HCT116 (cell line): ENCODE data around the gene EARS2. TPM values are rescaled to one million over a fixed set of nuclear protein-coding genes. Genes with fewer than 3 reads are reported as not detected.

ENCODE experiments used
- ATAC-seq: fragments of 200-7000 bp; cut with Tn5 transposase; 2 replicates; pipeline ENCODE4 v1.9.1; 2020; ENCODE audit warnings: mild to moderate bottlenecking, moderate library complexity
- BruUV-seq: library from RNA; stranded (reverse); fragments of 400-500 nt; replicated peaks from 2 replicates; lab custom pipeline; 2021; lab: Mats Ljungman, UMichigan
- CTCF ChIA-PET: fragments of 300-600 bp; sonication (Branson Sonifier 250); formaldehyde crosslinking; loops from one replicate; lab custom pipeline; 2021; ENCODE audit warnings: antibody characterized with exemption; lab: Charles Lee
- POLR2A ChIA-PET: fragments of 300-600, 350-600 bp; sonication (Branson Sonifier 250); formaldehyde crosslinking; loops from one replicate; lab custom pipeline; 2021; ENCODE audit warnings: antibody characterized with exemption; lab: Charles Lee
- RAD21 ChIA-PET, 2 experiments: fragments of 300-600 bp; sonication (Branson Sonifier 250); formaldehyde crosslinking; loops; one replicate each; lab custom pipeline; 2023; ENCODE audit warnings: low total read pairs in 2 of 2; ENCODE audit not compliant: uncharacterized antibody in 2 of 2, unreplicated experiment in 2 of 2, low non-redundant PET in 1 of 2; lab: Charles Lee
- DNase-seq: peaks from one replicate; pipeline ENCODE4 v3.0.0-alpha.2; 2010; ENCODE audit warnings: low read depth, low spot score
- H2AFZ ChIP-seq: fragments of 200-600 bp; shearing (Covaris generic), sonication (generic); 2 replicates; pipeline ENCODE4 v1.6.1; 2017; ENCODE audit warnings: low read depth, mixed run types, mixed read lengths, antibody characterized with exemption, low read length; ENCODE audit not compliant: poor library complexity, severe bottlenecking
- H3K27ac ChIP-seq: 2 replicates; pipeline ENCODE4 v1.5.1; 2012; ENCODE audit warnings: low read depth, low read length
- H3K27me3 ChIP-seq: fragments of 200-600 bp; sonication (generic); 2 replicates; pipeline ENCODE4 v1.6.1; 2016; ENCODE audit warnings: mixed run types, low read length, mixed read lengths; ENCODE audit not compliant: insufficient read depth
- H3K36me3 ChIP-seq, 2 experiments: fragments of 200-500 bp in 1 of 2; fragments of 200-600 bp in 1 of 2; sonication (Bioruptor generic) in 1 of 2; sonication (generic) in 1 of 2; 2 replicates each; pipeline versions ENCODE4 v1.5.1 to v1.6.1; 2014 to 2016; ENCODE audit warnings: low read length in 2 of 2, inconsistent platforms in 1 of 2, mixed read lengths in 1 of 2, mixed run types in 1 of 2; ENCODE audit not compliant: insufficient read depth in 2 of 2, control insufficient read depth in 1 of 2
- H3K4me1 ChIP-seq, 2 experiments: fragments of 200-600 bp in 1 of 2; sonication (generic) in 1 of 2; 2 replicates each; pipeline versions ENCODE4 v1.5.1 to v1.6.1; 2012 to 2017; ENCODE audit warnings: low read length in 2 of 2, inconsistent platforms in 1 of 2, mild to moderate bottlenecking in 1 of 2, mixed read lengths in 1 of 2, mixed run types in 1 of 2, moderate library complexity in 1 of 2; ENCODE audit not compliant: insufficient read depth in 2 of 2, control insufficient read depth in 1 of 2
- H3K4me2 ChIP-seq: fragments of 200-600 bp; sonication (generic); 2 replicates; pipeline ENCODE4 v1.6.1; 2017; ENCODE audit warnings: mixed run types, low read length, mixed read lengths
- H3K4me3 ChIP-seq, 2 experiments: fragments of 200-600 bp in 1 of 2; sonication (generic) in 1 of 2; replicated peaks in 1 of 2; 2 replicates each; pipeline ENCODE4 v1.5.1; 2011 to 2016; ENCODE audit warnings: low read length in 2 of 2, control low read depth in 1 of 2, low read depth in 1 of 2, mild to moderate bottlenecking in 1 of 2, mixed read lengths in 1 of 2, mixed run types in 1 of 2
- H3K79me2 ChIP-seq: fragments of 200-600 bp; sonication (generic); 2 replicates; pipeline ENCODE4 v1.6.1; 2017; ENCODE audit warnings: mild to moderate bottlenecking, mixed run types, low read length, moderate library complexity, mixed read lengths; ENCODE audit not compliant: insufficient read depth
- H3K9ac ChIP-seq: fragments of 200-600 bp; sonication (generic); 2 replicates; pipeline ENCODE4 v1.6.1; 2016; ENCODE audit warnings: low read length, mixed read lengths
- H3K9me2 ChIP-seq: fragments of 200-600 bp; sonication (generic), shearing (Covaris generic); 2 replicates; pipeline ENCODE4 v1.6.1; 2017; ENCODE audit warnings: mixed run types, mild to moderate bottlenecking, moderate library complexity; ENCODE audit not compliant: insufficient read depth
- H3K9me3 ChIP-seq, 2 experiments: fragments of 200-500 bp in 1 of 2; fragments of 200-600 bp in 1 of 2; sonication (Bioruptor generic) in 1 of 2; sonication (generic) in 1 of 2; 2 replicates each; pipeline ENCODE4 v1.6.1; 2014 to 2017; ENCODE audit warnings: low read length in 2 of 2, mixed read lengths in 2 of 2, inconsistent platforms in 1 of 2, low read depth in 1 of 2, mild to moderate bottlenecking in 1 of 2, mixed run types in 1 of 2, moderate library complexity in 1 of 2; ENCODE audit not compliant: control insufficient read depth in 1 of 2, insufficient read depth in 1 of 2
- H4K20me1 ChIP-seq: fragments of 200-600 bp; sonication (generic), shearing (Covaris generic); 2 replicates; pipeline ENCODE4 v1.6.1; 2017; ENCODE audit warnings: mixed run types, mild to moderate bottlenecking, moderate library complexity; ENCODE audit not compliant: insufficient read depth
- CBX3 ChIP-seq: IDR thresholded peaks from 2 replicates; pipeline ENCODE4 v1.6.1; 2012; ENCODE audit warnings: low read depth
- CTCF ChIP-seq, 3 experiments: fragments of 200-600 bp in 1 of 3; sonication (generic) in 1 of 3; IDR thresholded peaks in 2 of 3; conservative IDR thresholded peaks in 1 of 3; 2 replicates each; pipeline ENCODE4 v1.5.1; 2012 to 2017; ENCODE audit warnings: low read depth in 2 of 3, low read length in 2 of 3, antibody characterized with exemption in 1 of 3, borderline replicate concordance in 1 of 3, control low read depth in 1 of 3, mild to moderate bottlenecking in 1 of 3, mixed read lengths in 1 of 3, mixed run types in 1 of 3, moderate library complexity in 1 of 3; ENCODE audit not compliant: insufficient read depth in 1 of 3
- ELF1 ChIP-seq: IDR thresholded peaks from 2 replicates; pipeline ENCODE4 v1.6.1; 2012; ENCODE audit warnings: low read depth, borderline replicate concordance
- EZH2phosphoT487 ChIP-seq: fragments of 200-600 bp; IDR thresholded peaks from 2 replicates; pipeline ENCODE4 v1.6.1; 2018; ENCODE audit warnings: antibody characterized with exemption, borderline replicate concordance
- FOSL1 ChIP-seq: IDR thresholded peaks from 2 replicates; pipeline ENCODE4 v1.6.1; 2012; ENCODE audit warnings: low read depth
- POLR2AphosphoS5 ChIP-seq: IDR thresholded peaks from 2 replicates; pipeline ENCODE4 v1.6.1; 2011; ENCODE audit warnings: mild to moderate bottlenecking, low read depth, low read length, moderate library complexity
- SIN3A ChIP-seq: IDR thresholded peaks from 2 replicates; pipeline ENCODE4 v1.6.1; 2012; ENCODE audit warnings: low read depth
- SP1 ChIP-seq: IDR thresholded peaks from 2 replicates; pipeline ENCODE4 v1.6.1; 2012; ENCODE audit warnings: low read depth
- SRF ChIP-seq: IDR thresholded peaks from 2 replicates; pipeline ENCODE4 v1.6.1; 2012; ENCODE audit warnings: low read depth
- TCF7L2 ChIP-seq: IDR thresholded peaks from 2 replicates; pipeline ENCODE4 v1.7.0; 2011; ENCODE audit warnings: borderline replicate concordance, inconsistent platforms; ENCODE audit not compliant: insufficient read depth, insufficient read length; ENCODE audit errors: extremely low read depth
- YY1 ChIP-seq: IDR thresholded peaks from 2 replicates; pipeline ENCODE4 v1.6.1; 2011; ENCODE audit warnings: low read length, low read depth, moderate library complexity, mild to moderate bottlenecking; ENCODE audit not compliant: insufficient replicate concordance; ENCODE audit errors: extremely low read depth
- ZFX ChIP-seq: fragments of 450-650 bp; IDR thresholded peaks from 2 replicates; pipeline ENCODE4 v1.6.1; 2017
- ZNF274 ChIP-seq: fragments of 200-500 bp; sonication (Bioruptor generic); IDR thresholded peaks from 2 replicates; pipeline ENCODE4 v1.6.1; 2014; ENCODE audit warnings: mild to moderate bottlenecking, low read depth, low read length, inconsistent platforms
- intact Hi-C: fragments of 100-400 bp; cut with micrococcal nuclease; formaldehyde crosslinking; loops from 2 replicates; pipeline ENCODE4 v1.10.0; 2022
- total RNA-seq: library from RNA; stranded (reverse); gene quantifications from one replicate; pipeline ENCODE4 v1.2.1, GENCODE V29; 2021; ENCODE audit not compliant: unreplicated experiment
- TF ChIP-seq, protein P1 (sequence below): IDR thresholded peaks from 2 replicates; pipeline ENCODE4 v1.6.1; 2012

EARS2 gene
- total RNA-seq, 1 experiment from 2014 or later = 35.6 TPM

DNA sequence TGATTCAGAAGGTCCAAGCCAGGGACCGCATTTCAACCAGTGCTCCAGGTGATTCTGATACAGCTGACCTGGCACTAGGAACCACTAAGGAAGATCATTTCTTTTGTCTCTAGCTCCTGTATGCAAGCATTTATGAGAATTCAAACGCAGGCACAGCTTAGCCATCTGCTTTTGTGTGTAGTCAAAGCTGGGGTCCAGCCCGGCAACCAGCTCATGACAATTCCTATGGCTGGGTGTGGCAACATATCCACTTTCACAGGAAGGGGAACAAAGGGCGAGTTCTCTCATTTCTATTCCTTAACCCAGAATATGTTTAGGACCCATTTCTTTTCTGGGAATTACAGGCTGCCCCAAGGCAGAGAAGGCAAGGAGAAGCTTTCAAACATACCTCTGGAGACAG lies 76.9 kb downstream of the EARS2 start:
- RAD21 ChIA-PET = no interaction called here
- no TSS peak for BruUV-seq
- Histone ChIP-seq H3K4me1 (no peaks in the 10 kb centered on the region), H3K9ac (no peak overlapping the region), H3K9me3 (no peaks in the 10 kb centered on the region), H3K36me3 (peaks cover 56 to 60% of the 10 kb centered on the region in 2 experiments), H4K20me1 (no peaks in the 10 kb centered on the region; the same call in 1 of the 2 replicates), H2AFZ (no peak overlapping the region), H3K9me2 (no peaks in the 10 kb centered on the region), H3K27ac (no peak overlapping the region), H3K4me3 (no peak overlapping the region), H3K4me2 (no peak overlapping the region), H3K79me2 (no peaks in the 10 kb centered on the region), H3K27me3 (no peaks in the 10 kb centered on the region)
- CTCF ChIA-PET = no interaction called here
- POLR2A ChIA-PET = no interaction called here
- intact Hi-C loops = no loop called here
- no peak for ATAC-seq
- TF ChIP-seq SRF = no peak
- TF ChIP-seq POLR2AphosphoS5 = no peak
- no peak for TF ChIP-seq TCF7L2
- TF ChIP-seq, protein P1, sequence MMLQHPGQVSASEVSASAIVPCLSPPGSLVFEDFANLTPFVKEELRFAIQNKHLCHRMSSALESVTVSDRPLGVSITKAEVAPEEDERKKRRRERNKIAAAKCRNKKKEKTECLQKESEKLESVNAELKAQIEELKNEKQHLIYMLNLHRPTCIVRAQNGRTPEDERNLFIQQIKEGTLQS = no peak
- TF ChIP-seq FOSL1 = no peak
- TF ChIP-seq SIN3A = no peak
- no peak for TF ChIP-seq EZH2phosphoT487
- no peak for TF ChIP-seq CTCF (IDR thresholded peaks at IDR 0.05 in 2 of 3, conservative IDR thresholded peaks at IDR 0.05 in 1 of 3; ENCODE audit: borderline replicate concordance in 1 of 3, insufficient read depth in 1 of 3, low read depth in 2 of 3, low read length in 2 of 3)
- TF ChIP-seq YY1 = no peak
- TF ChIP-seq CBX3 = no peak
- no peak for TF ChIP-seq ELF1
- TF ChIP-seq SP1 = no peak
- TF ChIP-seq ZFX = no peak
- TF ChIP-seq ZNF274 = no peak
- DNase-seq = no peak
